ENCODE results near the gene AKAP12. TPM values are rescaled to one million over a fixed set of nuclear protein-coding genes. Genes with fewer than 3 reads are reported as not detected.
"Not testable (repeated sequence)": the region's sequence is repeated elsewhere in the genome, so short reads cannot be mapped to it uniquely, and the experiment has no call there.

AKAP12 gene
- total RNA-seq, 1 donor from 2014 or later: 15.4 TPM

GRCh38 chr6:151300267-151300991 lies 60.7 kb downstream of the AKAP12 start:
- intact Hi-C loops (cut with DNase I): no loop called here
- DNase-seq (ENCODE audit: low spot score): no peak

- DNase-seq (ENCODE audit: low spot score): no peak
- intact Hi-C loops (cut with DNase I): no loop called here
Measured at GRCh38 chr6:151301547-151301946, 61.8 kb downstream of the AKAP12 start.

DNA sequence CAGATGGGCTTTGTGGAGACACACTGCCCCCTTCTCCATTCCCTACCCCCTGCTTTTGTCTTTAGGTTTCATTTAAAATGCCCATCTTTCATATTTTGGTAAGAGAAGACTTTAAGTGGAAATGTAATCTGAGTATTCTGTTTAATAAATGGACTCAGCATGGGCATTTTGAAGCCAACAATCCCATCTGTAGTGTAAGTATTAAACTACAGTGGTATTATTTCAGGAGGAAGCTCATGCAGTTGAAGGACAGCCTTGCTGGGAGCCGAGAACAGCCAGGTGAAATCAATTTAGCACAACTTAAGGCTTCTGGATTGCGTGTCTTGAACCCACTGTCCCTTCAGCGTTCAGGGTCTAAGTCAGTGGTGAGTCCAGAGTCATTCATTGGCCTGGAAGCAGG lies 63.5 kb downstream of the AKAP12 start:
- intact Hi-C loops (cut with DNase I): no loop called here
- DNase-seq (ENCODE audit: low spot score): no peak

DNA sequence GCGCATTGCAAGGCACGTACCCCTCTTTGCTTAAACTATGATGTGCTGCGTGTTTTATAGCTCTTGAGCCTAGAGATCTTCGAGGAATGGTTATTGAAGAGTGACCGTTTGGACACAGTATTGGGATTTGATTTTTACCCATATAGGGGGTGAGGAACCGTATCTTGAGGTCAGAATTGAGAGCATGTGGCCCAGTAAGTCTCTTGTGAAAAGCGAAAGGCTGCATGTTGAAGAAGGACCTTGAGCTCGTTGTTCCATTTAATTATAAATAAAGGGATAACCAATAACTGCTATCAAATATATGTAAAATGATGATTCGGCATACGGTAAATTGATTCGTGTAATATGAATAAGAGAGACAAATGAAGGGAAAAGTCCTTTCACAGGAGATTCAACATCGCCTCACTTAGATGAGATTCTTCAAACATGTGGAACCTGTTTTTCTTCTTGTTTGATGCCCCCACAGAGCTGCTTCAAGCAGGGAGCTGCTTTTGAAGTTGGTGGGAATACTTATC lies 66.6 kb downstream of the AKAP12 start:
- intact Hi-C loops (cut with DNase I): no loop called here
- DNase-seq (ENCODE audit: low spot score): no peak

- intact Hi-C loops (cut with DNase I): no loop called here
- DNase-seq (ENCODE audit: low spot score): no peak
Measured at GRCh38 chr6:151307501-151307900, 67.7 kb downstream of the AKAP12 start.

DNA sequence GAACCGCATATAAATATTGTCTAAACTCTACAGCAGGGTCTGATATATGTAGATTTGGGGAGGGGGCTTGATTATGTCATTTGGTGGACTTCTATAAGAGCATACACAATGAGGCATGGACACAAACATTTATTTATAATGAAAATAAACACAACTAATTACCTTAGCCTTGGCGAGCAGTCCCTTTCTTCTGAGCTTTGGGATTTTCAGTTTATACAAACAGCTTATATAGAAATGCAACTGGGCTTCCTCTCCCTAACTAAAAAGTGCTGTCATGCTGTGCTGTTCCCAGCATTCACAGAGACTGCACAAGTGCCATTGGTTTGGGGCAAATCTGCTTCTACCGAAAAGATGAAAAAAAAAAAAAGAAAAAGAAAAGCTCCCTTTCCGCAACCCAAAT lies 69.9 kb downstream of the AKAP12 start:
- DNase-seq (ENCODE audit: low spot score): no peak
- intact Hi-C loops (cut with DNase I): no loop called here

GRCh38 chr6:151310279-151310678 lies 70.5 kb downstream of the AKAP12 start:
- no peak for DNase-seq (ENCODE audit: low spot score)
- intact Hi-C loops (cut with DNase I): no loop called here

DNA sequence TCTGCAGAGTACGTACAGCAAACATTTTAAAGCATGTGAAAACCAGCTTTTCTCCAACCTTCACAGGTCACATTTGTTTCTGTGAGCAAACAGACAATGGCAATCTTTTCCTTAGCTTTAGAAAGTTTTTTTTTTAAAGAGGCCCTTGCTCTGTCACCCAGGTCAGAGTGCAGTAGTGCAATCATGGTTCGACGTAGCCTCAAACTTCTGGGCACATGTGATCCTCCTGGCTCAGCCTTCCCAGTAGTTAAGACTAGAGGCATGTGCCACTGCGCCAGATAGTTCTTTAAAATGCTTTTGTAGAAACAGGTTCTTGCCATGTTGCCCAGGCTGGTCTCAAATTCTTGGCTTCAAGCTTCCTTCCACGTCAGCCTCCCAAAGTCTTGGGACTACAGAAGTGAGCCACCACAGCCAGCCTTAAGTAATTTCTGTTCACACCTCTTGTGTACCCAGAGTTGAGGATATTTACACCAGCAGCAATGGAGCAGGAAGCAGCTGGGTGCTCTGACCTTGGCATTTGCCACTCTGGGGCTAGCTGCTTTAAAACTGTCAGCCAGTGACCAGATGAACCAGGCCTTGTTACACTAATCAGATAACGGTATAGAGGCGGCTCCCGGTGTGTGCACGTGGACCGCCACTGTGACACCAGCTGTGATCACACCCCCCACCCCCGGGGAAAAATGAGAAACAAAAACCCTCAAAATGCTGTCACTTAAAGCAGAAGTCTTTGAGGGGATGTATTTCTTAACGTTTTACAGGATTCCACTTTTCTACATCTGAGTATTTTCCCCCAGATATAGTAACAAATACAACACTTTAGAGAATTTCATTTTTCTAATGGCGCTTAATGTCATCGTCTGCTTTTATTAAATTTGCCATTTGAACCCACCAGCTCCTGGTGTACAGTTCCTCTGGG lies 71.3 kb downstream of the AKAP12 start:
- no peak for DNase-seq (ENCODE audit: low spot score)
- intact Hi-C loops (cut with DNase I): no loop called here

- intact Hi-C loops (cut with DNase I): no loop called here
- no peak for DNase-seq (ENCODE audit: low spot score)
Measured at GRCh38 chr6:151313066-151313491, 73.3 kb downstream of the AKAP12 start.

- intact Hi-C loops (cut with DNase I); DNase-seq (ENCODE audit: low spot score): not testable (repeated sequence)
Measured at GRCh38 chr6:151315661-151316060, 75.9 kb downstream of the AKAP12 start.

DNA sequence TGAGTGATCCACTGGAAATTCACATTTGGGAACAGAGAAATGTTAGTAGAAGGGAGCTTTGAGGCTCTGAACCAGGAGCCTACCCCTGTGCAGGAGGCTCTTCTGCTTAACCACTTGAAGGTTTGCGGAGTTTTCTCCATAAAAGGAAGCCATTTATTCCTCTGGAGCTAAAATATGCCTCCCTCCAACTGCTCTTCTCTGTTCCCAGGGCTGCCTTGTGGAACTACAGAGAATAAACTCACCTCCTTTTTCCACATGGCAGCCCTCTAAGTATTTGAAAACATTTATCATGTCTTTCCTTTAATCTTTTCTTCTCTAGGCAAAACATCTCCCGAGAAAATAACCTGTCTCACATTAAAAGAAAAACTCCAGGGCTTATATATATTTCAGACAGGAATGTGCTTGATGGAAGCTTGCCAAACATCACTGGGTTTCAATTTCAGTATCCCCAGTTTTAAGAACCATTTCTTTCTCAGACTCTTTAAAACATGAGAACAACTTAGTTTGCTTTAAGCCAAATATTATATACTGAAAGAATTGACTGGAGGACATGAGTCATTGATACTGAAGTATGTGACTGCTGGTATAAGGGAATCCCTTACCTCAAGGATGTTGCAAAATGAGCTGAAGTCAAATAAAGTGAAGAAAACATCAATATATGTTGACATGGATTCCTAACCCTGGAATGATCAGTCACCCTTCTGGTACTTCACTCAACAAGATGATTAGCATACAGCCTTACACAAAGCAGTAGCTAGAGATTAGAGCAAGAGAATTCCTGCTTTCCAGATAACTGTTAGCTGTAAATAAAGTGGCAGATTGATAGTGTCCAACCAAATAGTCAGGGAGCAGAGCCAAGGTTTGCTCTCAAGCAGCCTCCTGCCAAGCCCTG lies 77.6 kb downstream of the AKAP12 start:
- no peak for DNase-seq (ENCODE audit: low spot score)
- intact Hi-C loops (cut with DNase I): no loop called here

DNA sequence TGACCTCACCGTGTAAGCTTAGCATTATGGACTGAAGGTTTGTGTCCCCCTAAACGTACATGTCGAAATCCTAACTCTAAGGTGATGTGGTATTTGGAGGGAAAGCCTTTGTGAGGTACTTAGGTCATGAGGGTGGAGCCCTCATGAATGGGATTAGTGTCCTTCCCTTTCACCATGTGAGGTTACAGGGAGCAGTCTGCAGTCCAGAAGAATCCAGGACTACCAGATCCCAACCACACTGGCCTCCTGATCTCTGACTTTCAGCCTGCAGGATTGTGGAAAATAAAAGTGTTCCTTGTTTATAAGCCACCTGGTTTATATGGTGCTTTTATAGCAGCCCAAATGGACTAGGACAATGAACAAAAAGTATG lies 78.2 kb downstream of the AKAP12 start:
- intact Hi-C loops (cut with DNase I): no loop called here
- DNase-seq (ENCODE audit: low spot score): no peak

DNA sequence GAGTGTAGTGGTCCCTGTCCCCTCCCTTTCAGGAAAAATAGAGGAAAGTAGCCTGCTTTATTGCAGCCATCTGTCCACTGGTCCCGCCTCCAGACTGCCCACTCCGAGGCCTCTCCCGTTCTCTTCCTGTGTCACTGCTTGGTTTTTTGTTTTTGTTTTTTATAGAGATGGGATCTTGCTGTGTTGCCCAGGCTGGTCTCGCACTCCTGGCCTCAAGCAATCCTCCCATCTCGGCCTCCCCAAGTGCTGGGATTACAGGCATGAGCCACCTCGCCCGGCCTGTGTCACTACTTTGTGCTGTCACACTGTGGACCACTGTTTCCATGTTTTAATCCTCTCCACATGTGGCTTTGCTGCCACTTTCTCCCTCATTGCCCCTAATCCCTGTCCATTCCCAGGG lies 80.4 kb downstream of the AKAP12 start:
- no peak for DNase-seq (ENCODE audit: low spot score)
- intact Hi-C loops (cut with DNase I): no loop called here

DNA sequence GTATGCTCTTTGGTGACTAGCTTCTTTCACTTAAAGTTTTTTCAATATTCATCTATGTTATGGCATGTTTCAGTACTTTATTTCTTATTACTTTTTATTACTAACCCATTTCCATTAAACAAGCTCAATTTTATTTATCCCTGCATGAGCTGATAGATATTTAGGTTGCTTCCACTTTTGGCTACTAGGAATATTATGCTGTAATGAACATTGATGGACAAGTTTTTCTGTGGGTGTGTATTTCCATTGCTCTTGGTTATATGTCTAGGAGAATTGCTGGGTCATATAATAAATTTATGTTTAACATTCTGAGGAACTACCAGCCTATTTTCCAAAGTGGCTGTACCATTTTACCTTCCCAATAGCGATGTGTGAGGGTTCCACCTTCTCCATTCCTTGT lies 81.7 kb downstream of the AKAP12 start:
- no peak for DNase-seq (ENCODE audit: low spot score)

GRCh38 chr6:151322570-151322969 lies 82.8 kb downstream of the AKAP12 start:
- intact Hi-C loops (cut with DNase I): no loop called here
- DNase-seq (ENCODE audit: low spot score): no peak

More for the DNA sequence above, 81.7 kb downstream of the AKAP12 start:
- intact Hi-C loops (cut with DNase I): no loop called here

DNA sequence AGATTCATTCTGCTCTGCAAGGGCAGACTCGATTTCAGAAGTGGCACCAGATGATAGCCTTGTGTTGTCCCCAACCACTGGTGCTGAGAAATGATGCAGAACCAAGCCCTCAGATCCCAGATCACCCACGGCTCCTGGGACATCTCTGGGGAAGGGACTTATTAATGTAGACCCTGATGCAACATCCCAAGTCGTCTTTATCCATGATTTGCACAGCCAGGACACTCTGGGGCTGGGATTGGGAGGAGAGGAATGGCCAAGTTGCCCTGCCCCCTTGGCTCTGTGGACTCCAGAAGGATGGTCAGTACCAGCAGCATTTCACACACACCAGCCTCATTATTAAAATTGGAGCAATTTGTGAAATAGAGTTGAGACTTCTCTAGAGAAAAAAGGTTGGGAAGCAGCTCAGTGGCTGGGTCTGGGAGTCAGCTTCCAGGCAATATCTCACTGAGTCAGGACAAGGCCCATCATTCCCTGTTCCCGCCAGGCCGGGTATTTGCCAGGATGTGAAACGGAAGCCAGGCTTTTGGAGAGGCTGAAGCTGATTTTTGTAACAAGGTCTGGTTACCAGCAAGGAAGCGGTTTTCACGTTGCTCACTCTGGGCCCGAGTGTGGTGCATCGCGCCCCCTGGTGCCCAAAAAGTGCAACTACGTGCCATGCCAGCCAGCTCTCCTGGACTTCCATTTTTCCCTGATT lies 84.2 kb downstream of the AKAP12 start:
- peak; percentile 92 for DNase-seq (ENCODE audit: low spot score)
- intact Hi-C loops (cut with DNase I): loop anchor here (1.0 to 2.0 kb wide), 3 partner anchors 83 to 431 kb away; no protein-coding TSS in a partner anchor

DNA sequence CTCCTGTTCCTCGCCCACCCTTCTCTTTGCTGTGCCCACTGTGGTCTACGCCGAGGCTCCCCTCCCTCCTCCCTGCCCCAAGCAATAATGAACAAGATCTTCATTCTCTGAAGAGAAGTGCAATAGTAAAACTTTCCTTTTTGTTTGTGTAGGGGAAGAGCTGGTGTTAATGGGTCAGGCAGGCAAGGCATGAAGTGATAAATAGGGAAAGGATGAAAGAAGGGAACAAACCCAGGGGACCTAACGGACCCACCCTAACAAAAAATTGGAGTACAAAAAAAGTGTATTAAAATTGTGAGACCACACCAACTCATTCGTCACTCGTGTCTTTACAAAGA lies 84.7 kb downstream of the AKAP12 start:
- intact Hi-C loops (cut with DNase I): loop anchor here (1.0 to 2.0 kb wide), 3 partner anchors 84 to 432 kb away; no protein-coding TSS in a partner anchor
- DNase-seq (ENCODE audit: low spot score): no peak

DNA sequence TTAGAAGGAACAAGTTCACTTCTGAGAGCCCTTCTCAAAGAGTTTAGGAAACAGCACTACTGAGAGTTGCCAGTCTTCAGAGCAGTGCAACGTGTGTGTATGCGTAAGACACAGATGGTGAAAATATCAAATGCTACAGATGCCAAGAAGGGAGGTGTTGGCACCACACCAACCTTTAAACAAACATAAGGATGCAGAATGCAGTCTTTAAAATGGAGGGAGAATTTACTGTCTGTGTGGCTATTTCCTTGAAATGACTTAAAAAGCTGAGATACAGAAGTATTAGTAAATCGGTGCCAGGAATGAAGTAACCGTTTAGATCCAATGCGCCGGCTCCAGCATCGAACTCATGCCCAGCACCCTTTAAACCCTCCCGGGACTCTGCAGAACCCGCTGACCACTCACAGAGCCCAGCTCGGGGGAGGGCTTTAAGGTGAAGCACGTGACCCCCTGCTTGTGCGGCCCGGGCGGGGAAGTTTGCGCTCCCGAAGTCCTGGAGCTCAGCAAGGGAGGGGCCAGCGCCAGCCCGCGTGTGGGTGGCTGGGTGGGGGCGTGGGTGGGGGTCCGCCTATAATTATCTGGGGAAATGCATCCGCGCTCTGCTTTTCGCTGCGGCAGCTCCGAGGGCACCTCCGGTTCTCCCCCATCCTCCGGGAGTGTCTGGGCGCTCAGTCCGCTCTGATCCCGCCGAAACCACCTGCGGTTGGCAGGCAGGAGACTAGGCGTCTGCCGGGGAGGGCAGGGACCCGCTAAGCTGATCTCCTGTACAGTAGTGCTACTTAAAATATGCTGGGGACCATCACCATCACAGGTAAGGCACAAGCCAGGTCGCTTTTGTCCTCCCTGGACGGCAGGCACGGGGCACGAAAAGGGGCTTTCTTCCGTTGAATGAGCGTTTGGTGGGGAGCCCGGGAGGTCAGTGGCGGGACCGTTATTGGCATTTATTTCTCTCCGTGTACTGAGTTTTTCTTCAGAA lies 85.6 kb downstream of the AKAP12 start:
- intact Hi-C loops (cut with DNase I): loop anchor here (2.0 kb wide), 2 partner anchors 85 to 433 kb away; no protein-coding TSS in a partner anchor
- peak; percentile 80 for DNase-seq (ENCODE audit: low spot score)

Data from cardiac septum (tissue), 1 donor.